ENCODE measurements around the gene PDZK1IP1.

The PDZK1IP1 gene

GRCh38 chr1:47189844-47190508 is at the start of gene PDZK1IP1:
Gene PDZK1IP1, minus strand, starts transcription at chr1:47190036. Its CDS starts 104 bp downstream, at chr1:47189932.
- TF ChIP-seq CTCF (conservative IDR thresholded peaks at IDR 0.05; ENCODE audit: low read length) = no peak
- DNase-seq (ENCODE audit: low read depth) = peak; percentile 86
- H3K4me3 ChIP-seq (ENCODE audit: low read length) = no peak within 1 kb of the TSS

GRCh38 chr1:47238935-47239592 is 49.2 kb upstream of the PDZK1IP1 start:
- no peak for DNase-seq (ENCODE audit: low read depth)
- no peak for TF ChIP-seq CTCF (conservative IDR thresholded peaks at IDR 0.05; ENCODE audit: low read length)
- H3K4me3 ChIP-seq (ENCODE audit: low read length) = no peak overlapping the region

GRCh38 chr1:47235806-47236205 is 46.0 kb upstream of the PDZK1IP1 start:
- H3K4me3 ChIP-seq (ENCODE audit: low read length) = no peak overlapping the region

GRCh38 chr1:47235241-47235681 is 45.4 kb upstream of the PDZK1IP1 start:
- H3K4me3 ChIP-seq (ENCODE audit: low read length) = no peak overlapping the region
- no peak for TF ChIP-seq CTCF (conservative IDR thresholded peaks at IDR 0.05; ENCODE audit: low read length)
- DNase-seq (ENCODE audit: low read depth) = no peak

More at GRCh38 chr1:47235806-47236205, 46.0 kb upstream of the PDZK1IP1 start:
- no peak for DNase-seq (ENCODE audit: low read depth)
- TF ChIP-seq CTCF (conservative IDR thresholded peaks at IDR 0.05; ENCODE audit: low read length) = no peak

- H3K4me3 ChIP-seq (ENCODE audit: low read length) = no peak overlapping the region
- no peak for DNase-seq (ENCODE audit: low read depth)
- no peak for TF ChIP-seq CTCF (conservative IDR thresholded peaks at IDR 0.05; ENCODE audit: low read length)
Observed at GRCh38 chr1:47233186-47233585, 43.4 kb upstream of the PDZK1IP1 start.

GRCh38 chr1:47232187-47232874 is 42.5 kb upstream of the PDZK1IP1 start, which contains the start of gene TAL1:
Gene TAL1, minus strand, starts transcription at chr1:47232225. Its CDS starts 6,337 bp downstream, at chr1:47225888.
- peak within 1 kb of the TSS; percentile 34 for H3K4me3 ChIP-seq (ENCODE audit: low read length)
- TF ChIP-seq CTCF (conservative IDR thresholded peaks at IDR 0.05; ENCODE audit: low read length) = no peak
- no peak for DNase-seq (ENCODE audit: low read depth)

Measured in AG10803 (cell line).